SK-N-MC (cell line): ENCODE results near the gene NPB.

Experiments
- EZH2 ChIP-seq: fragments of 200-600 bp; sonication (generic); IDR thresholded peaks from one replicate; pipeline ENCODE4 v1.6.1; 2017; ENCODE audit warnings: antibody characterized with exemption
- FOXP2 ChIP-seq: optimal IDR thresholded peaks from 2 replicates; pipeline ENCODE3; 2011; ENCODE audit warnings: mild to moderate bottlenecking, moderate library complexity; ENCODE audit not compliant: insufficient read depth; ENCODE audit errors: extremely low read length, control extremely low read depth
- POLR2AphosphoS5 ChIP-seq: IDR thresholded peaks from 2 replicates; pipeline ENCODE4 v1.6.1; 2012; ENCODE audit warnings: mild to moderate bottlenecking, low read depth, low read length, borderline replicate concordance

- TF ChIP-seq POLR2AphosphoS5, result no peak
- TF ChIP-seq EZH2, result no peak
- no peak for TF ChIP-seq FOXP2
These were observed 17.1 kb upstream of the NPB start for GRCh38 chr17:81884968-81885367.
